Type B pancreatic cell (in vitro differentiated cells): ENCODE measurements around the gene MAP1B. TPM values are rescaled to one million over a fixed set of nuclear protein-coding genes. Genes with fewer than 3 reads are reported as not detected.
A peak's percentile ranks its signal among the peaks of the same experiment; 100 is the strongest.

ENCODE experiments used
- DNase-seq: peaks from one replicate; pipeline ENCODE4 v3.0.0; 2021; ENCODE audit warnings: mixed read lengths; ENCODE audit not compliant: unreplicated experiment; ENCODE audit errors: extremely low spot score
- H3K27ac Mint-ChIP-seq: 2 replicates; pipeline ENCODE4 v1.8.0; 2021; ENCODE audit warnings: mild to moderate bottlenecking, mixed read lengths
- H3K27me3 Mint-ChIP-seq: 2 replicates; pipeline ENCODE4 v1.8.0; 2021; ENCODE audit warnings: mixed read lengths
- H3K36me3 Mint-ChIP-seq: 2 replicates; pipeline ENCODE4 v1.8.0; 2021; ENCODE audit warnings: mixed read lengths
- H3K4me1 Mint-ChIP-seq: one replicate; pipeline ENCODE4 v1.8.0; 2021; ENCODE audit warnings: mixed read lengths; ENCODE audit not compliant: unreplicated experiment
- H3K4me3 Mint-ChIP-seq: 2 replicates; pipeline ENCODE4 v1.8.0; 2021; ENCODE audit warnings: mild to moderate bottlenecking, mixed read lengths
- H3K9me3 Mint-ChIP-seq: 2 replicates; pipeline ENCODE4 v1.8.0; 2021; ENCODE audit warnings: mixed read lengths
- CTCF ChIP-seq: fragments of 200-600 bp; sonication (generic); conservative IDR thresholded peaks from 2 replicates; pipeline ENCODE4 v1.5.0; 2021; ENCODE audit warnings: antibody characterized with exemption, mild to moderate bottlenecking
- total RNA-seq: library from RNA; stranded (reverse); gene quantifications from 2 replicates; pipeline ENCODE4 v1.2.1, GENCODE V29; 2021; ENCODE audit warnings: low replicate concordance

MAP1B gene
- total RNA-seq, 1 donor from 2014 or later: 124 TPM

GRCh38 chr5:72141440-72142355 is 34.4 kb downstream of the MAP1B start:
- H3K4me3 Mint-ChIP-seq: peak overlapping the region; percentile 48
- TF ChIP-seq CTCF: no peak
- peaks cover 47% of the 10 kb centered on the region for H3K4me1 Mint-ChIP-seq
- DNase-seq: no peak
- peaks cover 35% of the 10 kb centered on the region for H3K36me3 Mint-ChIP-seq
- H3K9me3 Mint-ChIP-seq: no peaks in the 10 kb centered on the region
- H3K27me3 Mint-ChIP-seq: no peaks in the 10 kb centered on the region
- H3K27ac Mint-ChIP-seq: peak overlapping the region; percentile 80

GRCh38 chr5:72144762-72145161 is 37.5 kb downstream of the MAP1B start:
- Mint-ChIP-seq H3K27me3 (no peaks in the 10 kb centered on the region), H3K36me3 (peaks cover 37% of the 10 kb centered on the region), H3K4me3 (peak overlapping the region; percentile 6), H3K4me1 (peaks cover 55% of the 10 kb centered on the region), H3K9me3 (no peaks in the 10 kb centered on the region), H3K27ac (peak overlapping the region; percentile 7)
- no peak for DNase-seq
- TF ChIP-seq CTCF: no peak

- peaks cover 36% of the 10 kb centered on the region for H3K36me3 Mint-ChIP-seq
- TF ChIP-seq CTCF: no peak
- no peaks in the 10 kb centered on the region for H3K27me3 Mint-ChIP-seq
- no peak overlapping the region for H3K4me3 Mint-ChIP-seq
- no peaks in the 10 kb centered on the region for H3K9me3 Mint-ChIP-seq
- H3K27ac Mint-ChIP-seq: no peak overlapping the region
- DNase-seq: no peak
- H3K4me1 Mint-ChIP-seq: peaks cover 57% of the 10 kb centered on the region
These were observed 38.1 kb downstream of the MAP1B start for GRCh38 chr5:72145348-72145747.

GRCh38 chr5:72146056-72146455 is 38.8 kb downstream of the MAP1B start:
- H3K4me1 Mint-ChIP-seq: peaks cover 60% of the 10 kb centered on the region

GRCh38 chr5:72147569-72147968 is 40.3 kb downstream of the MAP1B start:
- no peak overlapping the region for H3K4me3 Mint-ChIP-seq
- H3K36me3 Mint-ChIP-seq: peaks cover 28% of the 10 kb centered on the region
- peaks cover 58% of the 10 kb centered on the region for H3K4me1 Mint-ChIP-seq
- no peaks in the 10 kb centered on the region for H3K27me3 Mint-ChIP-seq
- no peak for TF ChIP-seq CTCF
- no peak for DNase-seq
- H3K27ac Mint-ChIP-seq: no peak overlapping the region
- no peaks in the 10 kb centered on the region for H3K9me3 Mint-ChIP-seq

More at GRCh38 chr5:72146056-72146455, 38.8 kb downstream of the MAP1B start:
- DNase-seq: no peak
- no peak overlapping the region for H3K4me3 Mint-ChIP-seq
- no peak overlapping the region for H3K27ac Mint-ChIP-seq
- peaks cover 35% of the 10 kb centered on the region for H3K36me3 Mint-ChIP-seq
- no peak for TF ChIP-seq CTCF
- H3K27me3 Mint-ChIP-seq: no peaks in the 10 kb centered on the region
- no peaks in the 10 kb centered on the region for H3K9me3 Mint-ChIP-seq
